Smooth muscle cell (in vitro differentiated cells): ENCODE results near the gene PRDM5. TPM values are rescaled to one million over a fixed set of nuclear protein-coding genes. Genes with fewer than 3 reads are reported as not detected.
A peak's percentile ranks its signal among the peaks of the same experiment; 100 is the strongest.

ENCODE experiments used
- DNase-seq: peaks from one replicate; lab custom pipeline; 2025; ENCODE audit not compliant: unreplicated experiment; lab: John Stamatoyannopoulos, UW
- H2AFZ ChIP-seq: fragments of 200-600 bp; sonication (generic); 2 replicates; pipeline ENCODE4 v1.6.0; 2016; ENCODE audit warnings: antibody characterized with exemption, low read depth, mild to moderate bottlenecking
- H3F3A ChIP-seq: fragments of 200-600 bp; sonication (generic); 2 replicates; pipeline ENCODE4 v1.6.0; 2017; ENCODE audit warnings: antibody characterized with exemption, low read depth
- H3K27ac ChIP-seq: fragments of 200-600 bp; sonication (generic); 2 replicates; pipeline ENCODE4 v1.5.1; 2016; ENCODE audit warnings: low read depth, mild to moderate bottlenecking
- H3K27me3 ChIP-seq: fragments of 200-600 bp; sonication (generic); 2 replicates; pipeline ENCODE4 v1.6.1; 2016; ENCODE audit warnings: low read depth, mild to moderate bottlenecking
- H3K36me3 ChIP-seq: fragments of 200-600 bp; sonication (generic); 2 replicates; pipeline ENCODE4 v1.5.1; 2016; ENCODE audit warnings: low read depth
- H3K4me1 ChIP-seq: fragments of 200-600 bp; sonication (generic); 2 replicates; pipeline ENCODE4 v1.5.1; 2016; ENCODE audit warnings: low read depth
- H3K4me2 ChIP-seq: fragments of 200-600 bp; sonication (generic); 2 replicates; pipeline ENCODE4 v1.6.0; 2016; ENCODE audit warnings: mild to moderate bottlenecking
- H3K4me3 ChIP-seq: fragments of 200-600 bp; sonication (generic); 2 replicates; pipeline ENCODE4 v1.5.1; 2016; ENCODE audit warnings: mild to moderate bottlenecking
- H3K79me2 ChIP-seq: fragments of 200-600 bp; sonication (generic); 2 replicates; pipeline ENCODE4 v1.6.0; 2016; ENCODE audit warnings: low read depth, mild to moderate bottlenecking
- H3K9ac ChIP-seq: fragments of 200-600 bp; sonication (generic); 2 replicates; pipeline ENCODE4 v1.6.0; 2016; ENCODE audit warnings: low read depth
- H3K9me3 ChIP-seq: fragments of 200-600 bp; sonication (generic); replicated peaks from 2 replicates; pipeline ENCODE4 v1.5.1; 2016; ENCODE audit warnings: low read depth
- H4K20me1 ChIP-seq: fragments of 200-600 bp; sonication (generic); 2 replicates; pipeline ENCODE4 v1.6.0; 2016; ENCODE audit warnings: low read depth
- CTCF ChIP-seq: fragments of 200-600 bp; sonication (generic); IDR thresholded peaks from 2 replicates; pipeline ENCODE4 v1.5.1; 2017; ENCODE audit warnings: borderline replicate concordance, mild to moderate bottlenecking, antibody characterized with exemption; ENCODE audit not compliant: insufficient read depth, poor library complexity, severe bottlenecking
- WGBS: methylation state at CpG from one replicate; pipeline ENCODE4 v1.1.7; 2016; ENCODE audit warnings: low lambda C conversion rate; 5-methylcytosine and 5-hydroxymethylcytosine counted together
- polyA plus RNA-seq: library from polyadenylated mRNA; unstranded; fragments of >200 nt; fragmentation: Nextera tagmentation; extraction: Ambion mirVana; gene quantifications from 2 replicates; pipeline ENCODE4 v1.2.1, GENCODE V29; 2016
- total RNA-seq: library from RNA; depleted of rRNA; stranded (reverse); fragments of >200 nt; gene quantifications from 2 replicates; pipeline ENCODE4 v1.2.3, GENCODE V29; 2014

The PRDM5 gene
- total and polyA plus RNA-seq, 2 experiments from 2014 or later, result 3.3 to 8.6 TPM

- H3K36me3 ChIP-seq, result no peaks in the 10 kb centered on the region
- no peaks in the 10 kb centered on the region for H3F3A ChIP-seq
- 66% methylated on average over 2 of the region's 2 CpGs for WGBS
- no peak overlapping the region for H3K4me2 ChIP-seq
- no peaks in the 10 kb centered on the region for H3K9me3 ChIP-seq
- no peaks in the 10 kb centered on the region for H4K20me1 ChIP-seq
- H3K79me2 ChIP-seq, result no peaks in the 10 kb centered on the region
- H3K27me3 ChIP-seq, result no peaks in the 10 kb centered on the region
- no peak for DNase-seq
- no peak for TF ChIP-seq CTCF
- no peak overlapping the region for H3K4me3 ChIP-seq
- H2AFZ ChIP-seq, result no peak overlapping the region
- H3K9ac ChIP-seq, result no peak overlapping the region
- H3K4me1 ChIP-seq, result peaks cover 4% of the 10 kb centered on the region
- H3K27ac ChIP-seq, result no peak overlapping the region
Observed at GRCh38 chr4:120771907-120772306, 150.6 kb downstream of the PRDM5 start.

GRCh38 chr4:120770897-120771296, 151.6 kb downstream of the PRDM5 start:
- Histone ChIP-seq H2AFZ (no peak overlapping the region), H3K36me3 (no peaks in the 10 kb centered on the region), H3K4me2 (no peak overlapping the region), H4K20me1 (no peaks in the 10 kb centered on the region), H3K79me2 (no peaks in the 10 kb centered on the region), H3K27ac (no peak overlapping the region), H3K4me3 (no peak overlapping the region), H3K9ac (no peak overlapping the region), H3K9me3 (no peaks in the 10 kb centered on the region), H3K4me1 (peaks cover 4% of the 10 kb centered on the region), H3F3A (no peaks in the 10 kb centered on the region), H3K27me3 (no peaks in the 10 kb centered on the region)
- 93% methylated on average over 1 of the region's 1 CpG for WGBS
- DNase-seq, result no peak
- no peak for TF ChIP-seq CTCF

- Histone ChIP-seq H3K36me3 (no peaks in the 10 kb centered on the region), H2AFZ (no peak overlapping the region), H3K27ac (peak overlapping the region; percentile 40), H3K4me3 (no peak overlapping the region), H3K9me3 (no peaks in the 10 kb centered on the region), H3K4me2 (peak overlapping the region; percentile 26), H3K27me3 (no peaks in the 10 kb centered on the region), H3K79me2 (no peaks in the 10 kb centered on the region), H3K4me1 (peaks cover 4% of the 10 kb centered on the region), H3F3A (no peaks in the 10 kb centered on the region), H4K20me1 (no peaks in the 10 kb centered on the region), H3K9ac (no peak overlapping the region)
- TF ChIP-seq CTCF, result no peak
- no peak for DNase-seq
- 0% methylated on average over 4 of the region's 4 CpGs for WGBS
Observed at GRCh38 chr4:120769227-120769626, 153.3 kb downstream of the PRDM5 start.

- Histone ChIP-seq H3K9me3 (no peaks in the 10 kb centered on the region), H4K20me1 (no peaks in the 10 kb centered on the region), H3K9ac (no peak overlapping the region), H3F3A (no peaks in the 10 kb centered on the region), H3K79me2 (no peaks in the 10 kb centered on the region), H2AFZ (no peak overlapping the region), H3K27ac (no peak overlapping the region), H3K36me3 (no peaks in the 10 kb centered on the region), H3K4me3 (no peak overlapping the region), H3K27me3 (no peaks in the 10 kb centered on the region), H3K4me2 (no peak overlapping the region), H3K4me1 (peaks cover 4% of the 10 kb centered on the region)
- DNase-seq, result no peak
- TF ChIP-seq CTCF, result no peak
- WGBS, result 72% methylated on average over 4 of the region's 4 CpGs
Observed at GRCh38 chr4:120765260-120765680, 157.3 kb downstream of the PRDM5 start.
